OCI-LY7 (cell line): ENCODE measurements around the gene MMP3.

Experiments
- CTCF ChIP-seq: fragments of 200-600 bp; sonication (generic); conservative IDR thresholded peaks from 2 replicates; pipeline ENCODE4 v1.5.1; 2014; ENCODE audit warnings: mild to moderate bottlenecking, antibody characterized with exemption, low read length, moderate library complexity, mixed read lengths
- EZH2phosphoT487 ChIP-seq: fragments of 200-600 bp; sonication (generic); IDR thresholded peaks from 2 replicates; pipeline ENCODE4 v1.6.1; 2018; ENCODE audit warnings: low read depth, borderline replicate concordance, mild to moderate bottlenecking, mixed run types, antibody characterized with exemption, low read length, moderate library complexity, mixed read lengths

GRCh38 chr11:102806296-102806695 is 37.1 kb downstream of the MMP3 start:
- TF ChIP-seq CTCF, result no peak
- TF ChIP-seq EZH2phosphoT487, result no peak
